ENCODE results near the gene TMPRSS12.
"Not testable (repeated sequence)": the region's sequence is repeated elsewhere in the genome, so short reads cannot be mapped to it uniquely, and the experiment has no call there.

TMPRSS12 gene

GRCh38 chr12:50925920-50926319 is 83.2 kb downstream of the TMPRSS12 start:
- H3K9me3 Mint-ChIP-seq: no peaks in the 10 kb centered on the region
- peaks cover 9% of the 10 kb centered on the region for H3K27me3 Mint-ChIP-seq
- peaks cover 28% of the 10 kb centered on the region for H3K4me1 Mint-ChIP-seq
- H3K4me3 Mint-ChIP-seq: no peak overlapping the region
- CTCF ChIA-PET: no interaction called here
- no peak for DNase-seq
- no peaks in the 10 kb centered on the region for H3K36me3 Mint-ChIP-seq
- no peak overlapping the region for H3K27ac Mint-ChIP-seq

- CTCF ChIA-PET: no interaction called here
- Mint-ChIP-seq H3K36me3 (no peaks in the 10 kb centered on the region), H3K9me3 (no peaks in the 10 kb centered on the region), H3K4me1 (peaks cover 28% of the 10 kb centered on the region), H3K27me3 (peaks cover 9% of the 10 kb centered on the region), H3K4me3 (no peak overlapping the region), H3K27ac (no peak overlapping the region)
- no peak for DNase-seq
Measured at GRCh38 chr12:50926415-50926814, 83.7 kb downstream of the TMPRSS12 start.

- DNase-seq, CTCF ChIA-PET, H3K27ac Mint-ChIP-seq, H3K36me3 Mint-ChIP-seq, H3K27me3 Mint-ChIP-seq, H3K9me3 Mint-ChIP-seq, H3K4me3 Mint-ChIP-seq: not testable (repeated sequence)
- peaks cover 28% of the 10 kb centered on the region for H3K4me1 Mint-ChIP-seq
Measured at GRCh38 chr12:50926932-50927331, 84.2 kb downstream of the TMPRSS12 start.

GRCh38 chr12:50927356-50927755 is 84.6 kb downstream of the TMPRSS12 start:
- Mint-ChIP-seq H3K4me3 (no peak overlapping the region), H3K36me3 (no peaks in the 10 kb centered on the region), H3K4me1 (peaks cover 28% of the 10 kb centered on the region), H3K27me3 (peaks cover 6% of the 10 kb centered on the region), H3K9me3 (no peaks in the 10 kb centered on the region), H3K27ac (no peak overlapping the region)
- no peak for DNase-seq
- CTCF ChIA-PET: no interaction called here

- no peak for DNase-seq
- H3K4me1 Mint-ChIP-seq: peaks cover 27% of the 10 kb centered on the region
- CTCF ChIA-PET: no interaction called here
- no peaks in the 10 kb centered on the region for H3K9me3 Mint-ChIP-seq
- H3K4me3 Mint-ChIP-seq: no peak overlapping the region
- no peak overlapping the region for H3K27ac Mint-ChIP-seq
- H3K27me3 Mint-ChIP-seq: peaks cover 6% of the 10 kb centered on the region
- H3K36me3 Mint-ChIP-seq: no peaks in the 10 kb centered on the region
Measured at GRCh38 chr12:50927766-50928224, 85.1 kb downstream of the TMPRSS12 start.

GRCh38 chr12:50928392-50928791 is 85.7 kb downstream of the TMPRSS12 start:
- peaks cover 24% of the 10 kb centered on the region for H3K4me1 Mint-ChIP-seq
- H3K27me3 Mint-ChIP-seq: peaks cover 6% of the 10 kb centered on the region
- H3K27ac Mint-ChIP-seq: no peak overlapping the region
- no peak overlapping the region for H3K4me3 Mint-ChIP-seq
- H3K36me3 Mint-ChIP-seq: no peaks in the 10 kb centered on the region
- H3K9me3 Mint-ChIP-seq: no peaks in the 10 kb centered on the region
- no peak for DNase-seq
- CTCF ChIA-PET: no interaction called here

GRCh38 chr12:50929831-50930230 is 87.1 kb downstream of the TMPRSS12 start:
- Mint-ChIP-seq H3K36me3 (no peaks in the 10 kb centered on the region), H3K9me3 (no peaks in the 10 kb centered on the region), H3K4me1 (peaks cover 9% of the 10 kb centered on the region), H3K27ac (no peak overlapping the region), H3K27me3 (peaks cover 6% of the 10 kb centered on the region), H3K4me3 (no peak overlapping the region)
- CTCF ChIA-PET: no interaction called here
- no peak for DNase-seq

GRCh38 chr12:50930477-50930876 is 87.8 kb downstream of the TMPRSS12 start:
- CTCF ChIA-PET, H3K36me3 Mint-ChIP-seq, H3K27ac Mint-ChIP-seq: not testable (repeated sequence)

GRCh38 chr12:50932787-50933280 is 90.1 kb downstream of the TMPRSS12 start:
- no peaks in the 10 kb centered on the region for H3K27me3 Mint-ChIP-seq
- CTCF ChIA-PET: interaction anchor here (1.1 kb wide), 1 partner anchor 10 kb away, joined by 3 read pairs; no protein-coding TSS in a partner anchor
- no peak for DNase-seq
- no peak overlapping the region for H3K4me3 Mint-ChIP-seq
- H3K36me3 Mint-ChIP-seq: no peaks in the 10 kb centered on the region
- H3K4me1 Mint-ChIP-seq: peaks cover 3% of the 10 kb centered on the region
- no peak overlapping the region for H3K27ac Mint-ChIP-seq
- peaks cover 11% of the 10 kb centered on the region for H3K9me3 Mint-ChIP-seq

More at GRCh38 chr12:50930477-50930876, 87.8 kb downstream of the TMPRSS12 start:
- not testable (repeated sequence) for H3K4me3 Mint-ChIP-seq, H3K27me3 Mint-ChIP-seq, H3K9me3 Mint-ChIP-seq, DNase-seq, H3K4me1 Mint-ChIP-seq

- H3K9me3 Mint-ChIP-seq: peaks cover 13% of the 10 kb centered on the region
- CTCF ChIA-PET: no interaction called here
- DNase-seq: no peak
- H3K4me3 Mint-ChIP-seq: no peak overlapping the region
- no peak overlapping the region for H3K27ac Mint-ChIP-seq
- no peaks in the 10 kb centered on the region for H3K4me1 Mint-ChIP-seq
- H3K36me3 Mint-ChIP-seq: peaks cover 2% of the 10 kb centered on the region
- no peaks in the 10 kb centered on the region for H3K27me3 Mint-ChIP-seq
Measured at GRCh38 chr12:50933459-50934124, 90.9 kb downstream of the TMPRSS12 start.

- Mint-ChIP-seq H3K9me3 (peaks cover 18% of the 10 kb centered on the region), H3K4me3 (no peak overlapping the region), H3K27ac (no peak overlapping the region), H3K27me3 (no peaks in the 10 kb centered on the region), H3K36me3 (peaks cover 2% of the 10 kb centered on the region), H3K4me1 (no peaks in the 10 kb centered on the region)
- CTCF ChIA-PET: no interaction called here
- DNase-seq: no peak
Measured at GRCh38 chr12:50934371-50934851, 91.7 kb downstream of the TMPRSS12 start.

GRCh38 chr12:50934981-50935807 is 92.5 kb downstream of the TMPRSS12 start:
- no peak for DNase-seq
- peaks cover 2% of the 10 kb centered on the region for H3K36me3 Mint-ChIP-seq
- no peaks in the 10 kb centered on the region for H3K4me1 Mint-ChIP-seq
- no peaks in the 10 kb centered on the region for H3K27me3 Mint-ChIP-seq
- CTCF ChIA-PET: no interaction called here
- H3K27ac Mint-ChIP-seq: no peak overlapping the region
- H3K4me3 Mint-ChIP-seq: no peak overlapping the region
- peaks cover 18% of the 10 kb centered on the region for H3K9me3 Mint-ChIP-seq

GRCh38 chr12:50936821-50937530 is 94.2 kb downstream of the TMPRSS12 start:
- H3K4me1 Mint-ChIP-seq: no peaks in the 10 kb centered on the region
- H3K27me3 Mint-ChIP-seq: no peaks in the 10 kb centered on the region
- CTCF ChIA-PET: no interaction called here
- H3K27ac Mint-ChIP-seq: no peak overlapping the region
- peaks cover 2% of the 10 kb centered on the region for H3K36me3 Mint-ChIP-seq
- no peak for DNase-seq
- no peak overlapping the region for H3K4me3 Mint-ChIP-seq
- peaks cover 18% of the 10 kb centered on the region for H3K9me3 Mint-ChIP-seq
